H1 (cell line): ENCODE measurements around the gene LGALS9. TPM values are rescaled to one million over a fixed set of nuclear protein-coding genes. Genes with fewer than 3 reads are reported as not detected.

Source experiments
- BRCA1 ChIP-seq: IDR thresholded peaks from 2 replicates; pipeline ENCODE4 v1.6.1; 2012; ENCODE audit warnings: low read depth, low read length, improper control_type of control experiment
- SIX5 ChIP-seq: IDR thresholded peaks from 2 replicates; pipeline ENCODE4 v1.6.1; 2011; ENCODE audit warnings: mild to moderate bottlenecking, low read depth, low read length
- polyA plus RNA-seq, 7 experiments: library from polyadenylated mRNA; depleted of rRNA in 3 of 7; stranded (reverse) in 5 of 7; unstranded in 2 of 7; fragments of >200 nt in 5 of 7; fragments of 200-250 nt in 2 of 7; gene quantifications; 1 replicate in 5 of 7; 2 replicates in 1 of 7; 4 replicates in 1 of 7; pipeline versions ENCODE4 v1.2.1 to v1.2.3, GENCODE V29; 2011 to 2013; ENCODE audit warnings: missing spikeins in 2 of 7, mixed read lengths in 2 of 7
- total RNA-seq: library from RNA; stranded (reverse); fragmentation: NEBNext Ultra II Directional; extraction: Animal tissue kit (Norgen Biotek cat#: 25700); gene quantifications from 2 replicates; pipeline ENCODE4 v1.2.1, GENCODE V29; 2021
- TF ChIP-seq, protein P1 (sequence below): IDR thresholded peaks from 2 replicates; pipeline ENCODE4 v1.6.1; 2011; ENCODE audit warnings: low read depth, mild to moderate bottlenecking, low read length; ENCODE audit not compliant: insufficient read depth

LGALS9 gene
- total and polyA plus RNA-seq, 2 of the 8 experiments (the other 6 are each of a cell fraction or from before 2014, with no cell fraction given) = 0.95 to 1.7 TPM

DNA sequence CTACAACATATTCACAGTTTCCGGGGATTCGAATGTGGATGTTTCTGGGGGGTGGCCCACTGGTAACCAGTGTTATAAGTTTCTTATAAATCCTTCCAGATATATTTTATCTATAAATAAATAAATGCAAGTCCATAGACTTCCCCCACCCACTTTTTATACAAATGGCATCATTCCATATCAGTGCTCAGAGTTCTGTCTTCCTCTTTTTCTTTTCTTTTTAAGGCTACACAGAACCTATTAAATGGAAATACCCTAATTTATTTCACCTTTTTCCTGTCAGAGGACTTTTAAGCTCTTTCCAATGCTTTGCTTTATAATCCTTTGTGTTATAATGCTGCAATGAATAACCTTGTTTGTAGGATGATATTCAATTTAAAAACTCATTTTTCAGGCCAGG lies 3.8 kb downstream of the LGALS9 start (continued):
- TF ChIP-seq, protein P1, sequence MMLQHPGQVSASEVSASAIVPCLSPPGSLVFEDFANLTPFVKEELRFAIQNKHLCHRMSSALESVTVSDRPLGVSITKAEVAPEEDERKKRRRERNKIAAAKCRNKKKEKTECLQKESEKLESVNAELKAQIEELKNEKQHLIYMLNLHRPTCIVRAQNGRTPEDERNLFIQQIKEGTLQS = no peak
- no peak for TF ChIP-seq SIX5
- TF ChIP-seq BRCA1 = no peak
